ENCODE data around the gene VAV2.
"Not testable (repeated sequence)": the region's sequence is repeated elsewhere in the genome, so short reads cannot be mapped to it uniquely, and the experiment has no call there.

The VAV2 gene

DNA sequence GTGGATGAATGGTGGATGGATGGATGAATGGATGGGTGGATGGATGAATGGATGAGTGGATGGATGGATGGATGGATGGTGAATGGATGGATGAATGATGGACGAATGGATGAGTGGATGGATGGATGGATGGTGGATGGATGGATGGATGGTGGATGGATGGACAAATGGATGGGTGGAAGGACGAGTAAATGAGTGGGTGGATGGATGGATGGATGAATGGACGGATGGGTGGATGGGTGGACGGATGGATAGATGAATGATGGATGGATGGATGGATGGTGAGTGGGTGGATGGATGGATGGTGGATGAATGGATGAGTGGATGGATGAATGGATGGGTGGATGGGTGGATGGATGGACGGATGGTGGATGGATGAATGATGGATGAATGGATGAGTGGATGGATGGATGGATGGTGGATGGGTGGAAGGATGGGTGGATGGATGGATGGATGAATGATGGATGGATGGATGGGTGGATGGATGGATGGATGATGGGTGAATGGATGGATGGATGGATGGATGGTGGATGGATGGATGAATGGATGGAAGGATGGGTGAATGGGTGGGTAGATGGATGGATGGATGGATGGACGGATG is 58.6 kb downstream of the VAV2 start:
- DNase-seq: no peak

DNA sequence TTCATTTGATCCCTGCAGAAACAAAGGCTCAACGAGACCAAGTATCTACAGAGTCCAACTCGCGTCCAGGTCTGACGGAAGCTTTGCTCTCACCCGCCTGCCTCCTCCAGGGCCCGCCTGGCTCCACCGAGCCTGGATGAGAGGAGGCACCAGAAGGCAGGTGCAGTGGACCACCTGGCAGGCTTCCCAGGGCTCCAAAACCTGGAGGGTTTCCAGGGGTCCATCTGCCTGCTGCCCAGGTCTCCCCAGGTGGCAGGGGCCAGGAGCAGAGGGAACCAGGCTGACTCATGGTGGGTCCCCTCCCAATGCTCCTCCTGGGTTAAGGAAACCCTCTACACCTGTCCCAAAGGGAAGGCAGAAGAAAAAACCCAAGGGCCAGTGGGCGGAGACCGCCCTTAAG is 59.5 kb downstream of the VAV2 start:
- peak; percentile 36 for DNase-seq

- DNase-seq: no peak
Observed at GRCh38 chr9:133932181-133932580, 59.9 kb downstream of the VAV2 start.

DNA sequence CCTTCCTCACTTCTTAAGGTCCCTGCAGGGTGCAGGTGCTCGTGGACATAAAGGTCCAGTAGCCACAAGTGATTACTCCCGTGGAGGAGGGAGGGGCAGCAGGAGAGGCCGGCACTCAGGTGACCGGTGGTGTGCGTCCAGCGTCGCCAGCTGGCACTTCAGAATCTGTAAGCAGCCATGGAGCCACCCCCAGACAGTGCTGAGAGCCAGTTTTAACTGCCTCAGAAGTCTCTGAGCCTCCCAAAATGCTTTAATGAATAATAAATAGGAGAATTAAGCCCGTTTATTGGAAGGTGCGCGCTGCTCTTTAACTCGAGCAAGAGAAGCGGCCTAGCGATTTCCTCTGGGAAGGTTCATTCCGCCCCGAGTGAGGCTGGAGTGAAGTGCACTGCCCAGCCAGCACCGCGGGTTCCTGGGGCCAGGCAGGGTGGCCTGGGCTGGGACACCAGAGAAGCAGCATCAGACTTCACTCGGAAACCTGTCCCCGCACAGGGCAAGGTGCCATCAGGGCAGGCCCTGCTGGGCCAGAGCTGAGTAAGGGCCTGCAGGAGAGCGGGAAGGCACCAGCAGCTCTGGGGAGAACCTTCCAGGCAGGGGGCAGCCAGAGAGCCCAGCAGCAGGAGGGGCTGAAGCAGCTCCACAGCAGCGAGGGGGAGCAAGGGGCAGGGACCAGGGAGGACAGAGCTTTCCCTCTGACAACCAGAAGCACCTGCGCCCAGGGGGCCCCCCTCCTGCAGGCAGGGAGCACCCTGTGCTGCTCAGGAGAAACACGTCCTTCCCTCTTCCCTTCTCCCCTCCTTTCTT is 61.2 kb downstream of the VAV2 start:
- DNase-seq: no peak

DNA sequence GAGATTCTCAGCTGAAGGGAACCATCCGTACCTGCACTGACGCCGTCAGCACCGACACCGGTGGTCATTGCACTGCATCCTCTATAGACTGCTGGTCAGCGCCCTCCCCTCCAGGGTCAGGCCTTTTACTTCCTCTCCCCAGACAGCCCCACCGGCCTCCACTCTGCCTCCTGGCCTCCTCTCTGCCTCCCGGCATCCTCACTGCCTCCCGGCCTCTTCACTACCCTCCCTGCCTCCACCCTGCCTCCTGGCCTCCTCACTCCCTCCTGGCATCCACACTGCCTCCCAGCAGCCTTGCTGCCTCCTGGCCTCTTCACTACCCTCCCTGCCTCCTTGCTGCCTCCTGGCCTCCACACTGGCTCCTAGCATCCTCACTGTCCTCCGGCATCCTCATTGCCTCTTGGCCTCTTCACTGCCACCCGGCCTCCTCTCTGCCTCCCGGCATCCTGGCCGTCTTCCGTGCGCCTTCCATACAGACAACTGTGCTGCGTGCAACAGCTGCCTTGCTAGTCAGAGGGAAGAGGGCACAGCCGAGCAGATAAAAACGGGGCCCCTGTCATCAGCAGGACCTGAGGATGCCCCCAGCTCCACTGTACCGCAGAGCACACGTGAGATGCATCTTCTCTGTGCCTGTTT is 62.0 kb downstream of the VAV2 start:
- DNase-seq: no peak

- DNase-seq: no peak
Observed at GRCh38 chr9:133929599-133929998, 62.5 kb downstream of the VAV2 start.

- no peak for DNase-seq
Observed at GRCh38 chr9:133928248-133928764, 63.8 kb downstream of the VAV2 start.

DNA sequence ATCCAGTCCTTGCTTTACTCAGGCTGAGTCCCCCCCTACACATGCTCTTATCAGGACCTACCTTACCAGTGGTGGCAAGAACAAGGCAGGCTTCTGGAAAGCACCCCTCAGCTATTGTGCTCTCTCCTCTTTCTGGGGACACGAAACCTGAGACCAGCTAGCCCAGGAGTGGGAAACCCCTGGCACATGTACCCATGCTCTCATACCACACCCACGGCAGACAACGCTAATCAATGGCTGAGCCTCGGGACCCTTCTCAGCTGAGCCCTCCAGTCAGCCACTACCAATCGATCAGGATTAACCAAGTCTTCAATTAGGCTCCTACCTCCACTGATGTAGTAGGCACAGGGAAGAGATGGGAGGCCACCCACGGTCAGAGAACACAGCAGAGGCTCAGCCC is 65.1 kb downstream of the VAV2 start:
- DNase-seq: no peak

GRCh38 chr9:133926165-133926856 is 65.8 kb downstream of the VAV2 start:
- DNase-seq: no peak

DNA sequence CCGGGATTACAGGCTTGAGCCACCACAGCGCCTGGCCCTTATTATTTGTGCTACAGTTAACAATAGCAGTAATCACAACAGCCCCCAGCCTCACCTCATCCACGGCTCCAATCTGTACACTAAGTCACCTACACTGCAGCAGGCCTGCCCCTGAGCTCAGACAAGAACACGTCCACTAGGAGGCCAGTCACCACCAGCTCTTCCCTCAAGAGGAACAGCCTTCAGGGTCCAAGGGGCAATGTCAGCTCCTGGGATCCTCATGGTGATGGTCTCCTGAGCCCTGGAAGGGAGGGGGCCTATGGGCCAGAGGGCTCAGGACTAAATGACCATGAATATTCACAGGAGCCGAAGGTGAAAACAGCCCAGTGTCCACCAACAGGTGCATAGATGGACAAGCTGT is 67.7 kb downstream of the VAV2 start:
- no peak for DNase-seq

GRCh38 chr9:133923608-133924007 is 68.5 kb downstream of the VAV2 start:
- not testable (repeated sequence) for DNase-seq

DNA sequence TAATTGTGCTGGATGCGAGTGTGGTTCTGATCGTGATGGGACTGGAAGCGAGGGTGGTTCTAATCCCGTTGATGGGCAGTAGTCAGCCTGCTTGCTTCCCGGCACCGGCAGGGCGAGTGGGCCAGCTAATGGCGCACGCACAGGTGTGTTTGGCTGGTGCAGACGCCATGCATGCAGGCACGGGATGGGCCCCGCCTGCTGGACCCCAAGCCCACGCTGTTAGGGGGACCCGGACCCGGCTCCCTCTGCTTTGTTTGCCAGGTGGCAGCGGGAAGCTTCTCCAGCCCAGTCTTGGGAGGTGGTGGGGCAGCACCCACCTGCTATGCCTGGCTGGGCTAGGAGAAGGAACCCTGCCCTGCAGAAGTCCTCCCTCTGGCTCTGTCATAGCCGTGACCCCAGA is 70.3 kb downstream of the VAV2 start:
- no peak for DNase-seq

GRCh38 chr9:133920471-133920870 is 71.7 kb downstream of the VAV2 start:
- no peak for DNase-seq

DNA sequence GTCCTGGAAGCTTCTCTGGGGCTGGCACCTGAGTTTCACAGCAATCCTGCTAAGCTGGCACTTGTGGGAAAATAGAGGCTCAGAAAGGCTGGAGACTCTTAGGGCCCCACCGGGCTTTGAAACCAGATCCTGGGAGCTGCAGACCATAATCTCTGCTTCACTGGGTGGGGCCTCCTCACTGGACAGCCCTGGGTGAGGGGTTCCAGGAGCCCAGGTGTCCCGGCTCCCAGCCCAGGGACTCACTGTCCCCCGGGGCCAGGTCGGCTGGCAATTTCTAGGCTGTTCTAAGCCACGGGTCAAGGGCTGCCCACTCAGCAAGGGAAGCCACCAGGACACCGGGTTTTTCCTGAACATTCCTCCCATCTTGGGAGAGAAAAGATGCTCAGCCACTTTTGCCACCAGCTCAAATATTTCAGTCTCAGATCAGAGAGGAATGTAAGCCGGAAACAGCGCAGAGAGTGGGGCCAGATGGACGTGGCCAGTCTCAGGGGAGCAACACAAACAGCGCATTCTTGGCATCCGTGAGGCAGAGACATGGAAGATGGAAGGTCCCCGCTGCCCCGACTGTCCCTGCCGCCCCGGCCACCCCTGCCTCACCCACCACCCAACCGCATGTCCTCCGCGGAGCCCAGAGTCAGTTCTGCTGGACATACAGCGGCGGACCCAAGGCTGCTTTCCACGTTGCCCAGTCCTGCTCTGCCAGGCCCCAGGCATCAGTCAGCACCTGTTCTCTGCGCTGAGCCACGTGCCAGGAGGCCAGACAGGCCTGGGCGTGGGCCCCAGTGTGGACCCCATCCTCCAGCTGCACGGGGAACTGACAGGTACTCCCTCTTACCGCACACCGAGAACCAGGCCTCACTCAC is 72.6 kb downstream of the VAV2 start:
- DNase-seq: no peak

- no peak for DNase-seq
Observed at GRCh38 chr9:133918111-133918813, 73.9 kb downstream of the VAV2 start.

- DNase-seq: no peak
Observed at GRCh38 chr9:133917375-133917774, 74.7 kb downstream of the VAV2 start.

DNA sequence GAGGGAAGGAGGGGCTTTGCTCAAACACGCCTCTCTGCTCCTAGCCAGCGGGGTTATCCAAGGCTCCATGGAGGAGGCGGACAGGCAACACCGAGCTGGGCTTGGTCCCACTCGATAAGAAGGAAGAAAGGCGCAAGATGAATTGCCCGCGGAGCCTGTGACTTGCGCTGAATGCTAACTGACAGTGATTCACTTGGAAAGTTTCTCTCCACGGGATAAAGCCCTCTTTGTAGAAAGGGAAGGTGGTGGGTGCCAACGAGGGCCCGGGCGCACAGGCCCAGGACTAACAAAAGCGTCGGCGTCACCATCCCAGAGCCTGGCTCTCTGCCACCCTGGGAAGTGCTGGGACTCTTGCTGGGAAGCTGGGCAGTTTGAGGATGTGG is 76.0 kb downstream of the VAV2 start:
- DNase-seq: no peak

GRCh38 chr9:133915534-133916158 is 76.5 kb downstream of the VAV2 start:
- DNase-seq: no peak

- no peak for DNase-seq
Observed at GRCh38 chr9:133914442-133915342, 77.4 kb downstream of the VAV2 start.
